ENCODE results near the gene ARMC2. TPM values are rescaled to one million over a fixed set of nuclear protein-coding genes. Genes with fewer than 3 reads are reported as not detected.

ARMC2 gene
- total RNA-seq, 1 donor from 2014 or later, result 11.5 TPM

DNA sequence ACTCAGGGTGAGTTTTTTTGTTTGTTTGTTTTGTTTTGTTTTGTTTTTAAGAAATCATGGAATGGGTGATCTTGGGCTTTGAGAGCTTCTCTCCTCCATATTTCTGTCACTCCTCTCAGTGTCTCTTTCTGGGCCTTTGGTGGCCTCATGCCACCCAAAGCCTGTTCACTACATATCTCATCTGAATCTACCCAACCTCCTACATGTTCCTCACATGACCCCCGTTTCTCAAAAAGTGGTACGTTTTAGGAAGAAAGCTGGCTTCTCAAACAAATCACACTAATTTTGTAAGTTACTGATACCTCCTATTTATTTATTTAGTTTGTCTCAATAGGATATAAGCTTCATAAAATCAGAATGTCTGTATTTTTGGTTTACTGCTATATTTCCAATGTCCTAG is 166.4 kb downstream of the ARMC2 start:
- TF ChIP-seq CTCF (IDR thresholded peaks at IDR 0.05) (no peak), POLR2A (IDR thresholded peaks at IDR 0.05) (no peak), POLR2AphosphoS5 (IDR thresholded peaks at IDR 0.05; ENCODE audit: insufficient read depth in 1 of 2, low read depth in 1 of 2) (no peak)
- intact Hi-C loops (cut with DNase I), result no loop called here
- H3K27me3 ChIP-seq, result no peaks in the 10 kb centered on the region

GRCh38 chr6:109015176-109015575 is 167.0 kb downstream of the ARMC2 start:
- TF ChIP-seq POLR2A (IDR thresholded peaks at IDR 0.05) (no peak), POLR2AphosphoS5 (IDR thresholded peaks at IDR 0.05; ENCODE audit: insufficient read depth in 1 of 2, low read depth in 1 of 2) (no peak), CTCF (IDR thresholded peaks at IDR 0.05) (no peak)

More for the DNA sequence above, 166.4 kb downstream of the ARMC2 start:
- H3K36me3 ChIP-seq, result no peaks in the 10 kb centered on the region
- peak overlapping the region; percentile 39 for H3K27ac ChIP-seq
- H3K4me3 ChIP-seq, result no peak overlapping the region
- no peak for DNase-seq (ENCODE audit: extremely low spot score in 2 of 2)
- peaks cover 38% of the 10 kb centered on the region for H3K4me1 ChIP-seq
- H3K9me3 ChIP-seq, result no peaks in the 10 kb centered on the region

GRCh38 chr6:109019911-109020310 is 171.7 kb downstream of the ARMC2 start:
- Histone ChIP-seq H3K9me3 (no peaks in the 10 kb centered on the region), H3K4me3 (no peak overlapping the region), H3K27me3 (no peaks in the 10 kb centered on the region), H3K36me3 (no peaks in the 10 kb centered on the region), H3K27ac (no peak overlapping the region), H3K4me1 (peaks cover 18% of the 10 kb centered on the region)
- TF ChIP-seq POLR2A (IDR thresholded peaks at IDR 0.05) (no peak), POLR2AphosphoS5 (IDR thresholded peaks at IDR 0.05; ENCODE audit: insufficient read depth in 1 of 2, low read depth in 1 of 2) (no peak), CTCF (IDR thresholded peaks at IDR 0.05) (no peak)
- DNase-seq (ENCODE audit: extremely low spot score in 2 of 2), result no peak
- intact Hi-C loops (cut with DNase I), result no loop called here

More at GRCh38 chr6:109015176-109015575, 167.0 kb downstream of the ARMC2 start:
- no peaks in the 10 kb centered on the region for H3K36me3 ChIP-seq
- DNase-seq (ENCODE audit: extremely low spot score in 2 of 2), result no peak
- no peak overlapping the region for H3K4me3 ChIP-seq
- H3K27ac ChIP-seq, result peak overlapping the region; percentile 39
- no peaks in the 10 kb centered on the region for H3K9me3 ChIP-seq
- no peaks in the 10 kb centered on the region for H3K27me3 ChIP-seq
- peaks cover 38% of the 10 kb centered on the region for H3K4me1 ChIP-seq
- intact Hi-C loops (cut with DNase I), result no loop called here

DNA sequence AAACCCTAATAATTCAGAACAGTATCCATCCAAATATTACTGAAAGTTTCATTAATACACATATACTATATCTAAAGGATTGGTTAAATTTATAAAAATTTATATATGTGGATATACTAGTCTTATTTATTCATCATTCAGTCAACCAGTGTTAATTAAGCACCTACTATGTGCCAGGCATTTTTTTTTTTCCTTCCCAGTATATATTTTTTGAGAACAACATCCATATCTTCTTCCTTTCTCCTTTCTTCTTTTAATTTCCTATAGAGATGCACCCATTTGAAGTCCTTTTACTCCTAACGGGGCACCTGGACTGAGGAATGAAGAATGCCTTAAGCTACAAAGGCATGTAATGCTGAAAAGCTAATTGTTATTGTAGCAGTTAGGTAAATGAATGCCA is 173.6 kb downstream of the ARMC2 start:
- intact Hi-C loops (cut with DNase I), result no loop called here

More for the DNA sequence above, 173.6 kb downstream of the ARMC2 start:
- Histone ChIP-seq H3K27me3 (no peaks in the 10 kb centered on the region), H3K27ac (no peak overlapping the region), H3K4me3 (no peak overlapping the region), H3K36me3 (no peaks in the 10 kb centered on the region), H3K9me3 (no peaks in the 10 kb centered on the region), H3K4me1 (peaks cover 5% of the 10 kb centered on the region)
- DNase-seq (ENCODE audit: extremely low spot score in 2 of 2), result no peak
- no peak for TF ChIP-seq POLR2AphosphoS5 (IDR thresholded peaks at IDR 0.05; ENCODE audit: insufficient read depth in 1 of 2, low read depth in 1 of 2)
- TF ChIP-seq CTCF (IDR thresholded peaks at IDR 0.05), result no peak
